ENCODE data around the gene MLF1.
"Not testable (repeated sequence)": the region's sequence is repeated elsewhere in the genome, so short reads cannot be mapped to it uniquely, and the experiment has no call there.

The MLF1 gene, protein sequence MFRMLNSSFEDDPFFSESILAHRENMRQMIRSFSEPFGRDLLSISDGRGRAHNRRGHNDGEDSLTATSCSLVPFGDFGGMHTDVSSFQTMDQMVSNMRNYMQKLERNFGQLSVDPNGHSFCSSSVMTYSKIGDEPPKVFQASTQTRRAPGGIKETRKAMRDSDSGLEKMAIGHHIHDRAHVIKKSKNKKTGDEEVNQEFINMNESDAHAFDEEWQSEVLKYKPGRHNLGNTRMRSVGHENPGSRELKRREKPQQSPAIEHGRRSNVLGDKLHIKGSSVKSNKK

DNA sequence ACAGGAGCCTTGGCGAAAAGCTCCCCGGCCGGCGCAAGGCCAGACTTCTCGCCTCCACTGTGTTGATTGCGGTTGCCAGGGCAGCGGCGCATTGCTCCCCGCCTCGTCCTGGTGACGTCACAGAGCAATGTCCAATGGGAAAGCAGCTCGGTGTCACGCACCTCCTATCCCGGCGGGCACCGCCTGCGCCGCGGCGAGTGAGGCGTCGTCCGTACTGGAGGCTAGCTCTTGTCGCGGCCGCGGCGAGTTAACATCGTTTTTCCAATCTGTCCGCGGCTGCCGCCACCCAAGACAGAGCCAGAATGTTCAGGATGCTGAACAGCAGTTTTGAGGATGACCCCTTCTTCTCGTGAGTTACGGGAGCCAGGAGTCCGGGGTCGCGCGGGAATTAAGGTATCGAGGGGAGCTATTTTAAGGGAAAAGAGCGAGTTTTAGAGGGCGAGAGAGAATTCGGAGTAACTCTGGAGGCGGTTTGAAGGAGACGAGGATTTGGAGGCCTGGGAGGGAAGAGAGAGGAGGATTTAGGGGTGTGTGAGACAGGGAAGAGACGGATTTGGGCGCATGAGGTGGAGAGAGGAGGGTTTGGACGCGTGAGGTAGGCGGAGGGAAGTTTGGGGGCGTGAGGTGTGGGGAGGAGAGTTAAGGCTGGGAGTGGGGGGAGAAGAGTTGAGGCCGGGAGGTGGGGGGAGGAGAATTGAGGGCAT is at the start of gene MLF1:
Gene MLF1 (plus strand): TSS at position 196 of the 704 bp plus-strand sequence. CDS start 107 bp downstream, at position 303.
- peak; percentile 92 to 97 for DNase-seq

DNA sequence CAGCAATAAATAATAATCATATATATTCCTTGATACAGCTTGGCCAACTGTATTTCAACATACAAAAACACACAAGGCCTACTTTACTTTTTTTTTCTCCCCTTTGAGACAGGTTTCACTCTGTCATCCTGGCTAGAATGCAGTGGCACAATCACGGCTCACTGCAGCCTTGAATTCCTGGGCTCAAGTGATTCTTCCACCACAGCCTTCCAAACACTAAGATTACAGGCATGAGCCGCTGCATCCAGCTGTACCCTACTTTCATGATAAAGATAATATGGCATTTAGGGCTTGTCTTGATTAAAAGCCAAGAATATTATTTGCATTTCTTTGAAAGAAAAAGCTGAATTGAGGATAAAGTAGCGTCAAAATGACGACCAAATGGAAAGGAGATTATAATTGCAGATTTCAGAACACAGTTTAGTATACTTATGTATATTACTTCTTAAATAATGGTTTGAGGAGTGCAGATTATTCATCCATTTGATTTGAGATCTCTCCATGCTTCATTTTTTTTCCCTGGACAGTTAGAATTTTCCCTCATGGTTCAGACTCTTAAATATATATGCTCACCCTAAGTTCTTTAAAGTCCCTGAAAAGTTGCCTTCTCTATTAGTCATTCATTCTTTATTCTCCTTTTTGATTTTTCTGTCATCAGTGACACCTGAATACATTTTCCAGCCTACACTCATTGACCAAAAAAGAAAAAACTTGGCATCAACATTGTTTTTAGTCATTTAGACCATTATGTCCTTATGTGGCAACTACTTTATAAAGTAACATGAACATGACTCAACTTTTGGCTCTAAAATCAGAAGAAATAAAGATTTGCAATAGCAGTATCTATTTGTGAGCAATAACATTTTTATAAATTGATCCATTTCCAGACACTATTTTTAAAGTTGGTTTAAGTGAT is 48.5 kb upstream of the MLF1 start:
- DNase-seq = no peak

DNA sequence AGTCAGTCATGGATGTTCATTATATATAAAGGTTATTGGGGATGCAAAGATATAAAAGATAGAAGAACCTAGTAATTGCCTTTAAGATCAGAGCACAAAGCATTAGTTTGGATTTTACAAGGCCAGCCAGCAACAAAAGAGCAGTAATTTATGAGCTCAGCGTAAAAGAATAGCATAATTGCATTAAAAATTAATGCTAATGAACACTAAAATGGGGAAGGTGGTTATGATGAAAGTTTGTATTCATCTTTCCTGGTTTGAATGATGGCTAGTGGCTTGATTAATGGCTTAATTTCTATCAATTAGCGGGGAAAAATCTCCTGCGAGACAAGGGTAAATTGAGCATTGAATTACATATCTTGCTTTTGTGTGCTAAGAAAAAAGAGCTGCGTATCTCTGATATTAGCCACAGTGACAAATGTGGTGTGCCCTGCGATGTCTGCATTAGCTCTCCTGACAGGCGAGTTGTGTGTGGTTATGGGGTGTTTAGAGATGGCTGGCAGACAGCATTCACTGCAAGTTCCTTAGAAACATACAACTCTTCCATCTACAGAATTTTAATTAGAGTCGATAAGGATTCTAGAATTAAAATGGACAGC is 42.8 kb upstream of the MLF1 start:
- DNase-seq = no peak

DNA sequence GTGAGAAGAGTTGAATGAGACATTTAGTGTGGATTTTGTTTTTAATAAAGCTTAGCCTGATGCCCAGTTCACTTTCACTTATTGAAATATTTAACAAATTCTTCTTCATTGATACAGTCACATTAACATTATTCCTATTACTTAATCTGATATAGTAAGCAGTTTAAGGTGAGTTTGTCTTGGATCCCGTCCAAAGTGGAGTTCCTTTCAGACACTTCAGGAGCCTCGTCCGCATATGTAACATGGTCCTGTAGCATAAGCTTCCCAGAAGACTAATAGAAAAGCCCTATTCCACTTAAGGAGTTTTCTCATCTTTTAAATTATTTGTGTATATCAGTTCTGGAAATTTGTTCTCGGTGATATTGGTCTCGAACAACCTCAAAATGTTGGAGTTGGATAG is 39.7 kb upstream of the MLF1 start:
- DNase-seq = peak; percentile 73 to 83

DNA sequence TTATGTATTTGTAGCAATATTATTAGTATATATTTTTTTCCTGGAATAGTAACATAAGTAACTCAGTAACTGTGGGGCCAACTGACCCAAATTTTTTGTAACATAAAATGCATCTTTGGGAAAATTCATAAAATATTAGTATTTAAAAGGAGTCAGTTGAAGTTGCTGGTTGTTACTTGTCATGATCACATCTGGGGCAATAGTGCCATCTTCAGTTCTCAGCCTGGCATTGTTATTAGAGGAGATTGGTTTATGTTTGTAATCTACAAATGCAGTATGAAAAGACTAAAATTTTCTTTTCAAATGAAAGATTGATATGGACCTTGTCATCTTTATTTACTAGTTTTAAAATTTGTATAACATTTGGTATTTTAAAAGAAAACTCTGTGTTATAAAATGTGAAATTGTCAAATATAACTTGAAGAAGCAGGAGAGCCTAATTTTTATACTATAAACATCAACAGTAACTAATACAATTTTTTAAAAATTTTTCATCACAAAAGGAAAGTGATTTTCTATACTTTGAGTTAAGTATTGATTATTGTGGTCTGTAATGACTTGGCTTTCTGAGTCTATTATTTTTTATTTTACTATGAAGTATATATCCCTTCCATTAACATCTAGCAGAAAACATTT is 38.8 kb upstream of the MLF1 start:
- peak; percentile 35 to 69 for DNase-seq

DNA sequence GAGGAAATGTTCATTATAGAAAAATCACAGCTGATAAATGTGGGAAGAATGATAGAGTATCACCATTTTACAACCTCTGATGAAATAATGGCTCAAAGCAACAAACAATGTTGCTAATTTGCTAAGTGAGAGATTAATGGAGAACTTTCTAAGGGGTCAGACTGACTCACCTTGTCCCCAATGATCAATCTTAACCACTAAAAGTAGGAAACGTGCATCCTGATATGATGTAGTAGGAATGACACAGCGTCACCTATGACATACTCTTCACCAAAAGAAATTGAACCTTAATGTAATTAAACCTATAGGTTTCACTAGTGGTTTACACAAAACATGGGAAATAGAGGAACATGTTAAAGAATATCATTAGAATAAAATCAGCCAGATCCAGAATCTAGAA is 35.1 kb upstream of the MLF1 start:
- no peak for DNase-seq

DNA sequence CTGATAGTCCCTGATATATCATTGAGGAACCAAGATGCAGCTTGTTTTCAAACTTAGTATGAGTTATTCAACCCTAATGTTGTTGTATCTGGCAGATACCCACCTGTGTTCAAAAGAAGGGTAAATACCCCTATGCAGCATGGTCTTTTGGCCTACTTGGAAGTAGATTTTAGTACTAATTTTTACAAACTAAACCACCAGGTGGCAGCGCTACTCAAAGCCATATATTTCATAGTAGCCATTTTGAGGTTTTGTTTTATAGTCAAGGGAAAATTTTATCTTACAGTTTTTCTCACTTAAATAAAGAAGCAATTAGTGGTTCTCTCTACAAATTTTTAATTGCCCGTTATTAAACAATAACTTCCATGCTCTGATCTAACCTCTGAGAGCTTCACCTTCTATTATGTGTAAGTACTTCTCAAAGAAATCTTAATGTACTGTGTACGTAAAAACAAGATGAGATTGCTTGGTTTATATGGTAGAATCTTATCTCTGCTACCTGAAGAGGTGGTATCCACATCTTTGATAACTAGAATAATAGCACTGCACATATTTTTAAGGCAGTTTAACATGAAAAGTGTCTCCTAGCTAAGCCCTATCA is 31.5 kb upstream of the MLF1 start:
- peak; percentile 32 to 72 for DNase-seq

DNA sequence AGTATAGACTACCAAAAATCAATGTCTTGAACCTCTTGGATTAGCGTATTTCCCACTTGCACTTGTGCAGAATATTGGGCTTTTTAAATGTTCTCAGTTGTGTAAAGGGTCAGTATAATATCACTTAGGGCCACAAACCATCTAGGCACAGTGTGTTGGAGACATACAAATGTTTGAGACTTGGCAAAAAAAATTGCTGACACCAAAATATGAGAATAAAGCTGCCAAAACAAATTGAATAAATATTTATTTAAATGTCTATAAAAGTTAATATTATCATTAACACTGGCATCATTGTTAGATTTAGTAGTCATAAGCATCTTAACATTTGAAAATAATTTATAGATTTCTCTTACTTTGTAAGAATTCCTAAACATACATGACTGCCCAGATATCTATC is 30.9 kb upstream of the MLF1 start:
- DNase-seq = no peak

DNA sequence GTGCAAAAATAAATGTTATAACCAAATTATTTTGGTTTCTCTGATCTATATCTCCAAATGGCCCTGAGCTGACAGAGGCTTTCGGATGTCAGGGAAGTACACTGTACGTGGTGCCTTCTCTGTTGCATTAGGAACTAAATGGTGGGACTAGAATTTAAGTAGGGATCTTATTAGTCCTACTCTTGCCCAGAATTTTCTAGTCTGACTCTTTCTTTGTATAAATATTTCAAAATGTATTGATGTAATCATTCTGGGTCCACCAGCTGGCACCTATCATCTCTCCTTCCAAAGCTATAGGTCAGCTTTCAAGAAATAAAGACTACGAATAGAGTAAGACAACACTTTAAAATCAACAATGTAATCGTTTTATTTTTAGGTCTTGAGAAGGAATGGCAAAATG is 22.3 kb upstream of the MLF1 start:
- DNase-seq = no peak

DNA sequence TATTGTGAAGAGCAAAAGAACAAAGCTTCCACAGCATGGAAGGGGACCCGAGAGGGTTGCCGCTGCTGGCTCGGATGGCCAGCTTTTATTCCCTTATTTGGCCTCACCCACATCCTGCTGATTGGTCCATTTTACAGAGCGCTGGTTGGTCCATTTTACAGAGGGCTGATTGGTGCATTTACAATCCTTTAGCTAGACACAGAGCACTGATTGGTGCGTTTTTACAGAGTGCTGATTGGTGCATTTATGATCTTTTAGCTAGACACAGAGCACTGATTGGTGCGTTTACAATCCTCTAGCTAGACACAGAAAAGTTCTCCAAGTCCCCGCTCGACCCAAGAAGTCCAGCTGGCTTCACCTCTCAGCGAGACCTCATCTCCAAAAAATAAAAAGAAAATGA is 21.1 kb upstream of the MLF1 start:
- DNase-seq = not testable (repeated sequence)

DNA sequence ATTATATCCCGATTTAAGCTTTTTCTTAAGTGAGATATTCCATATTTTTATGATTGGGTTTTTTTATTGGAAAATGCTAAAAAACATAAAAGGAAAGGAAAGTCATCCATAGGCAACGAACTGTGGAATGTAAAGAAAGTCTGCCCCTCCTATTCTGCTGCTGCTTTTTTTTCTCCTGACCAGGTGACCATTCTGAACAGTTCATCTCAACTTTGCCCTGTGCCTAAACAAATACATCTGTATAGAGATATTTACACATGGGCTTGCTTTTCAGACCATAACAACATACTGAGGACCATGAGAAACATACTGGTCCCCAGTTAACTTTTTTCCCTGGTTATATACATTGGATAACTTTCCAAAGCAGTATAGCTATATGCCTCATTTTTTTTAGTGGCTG is 18.9 kb upstream of the MLF1 start:
- no peak for DNase-seq

DNA sequence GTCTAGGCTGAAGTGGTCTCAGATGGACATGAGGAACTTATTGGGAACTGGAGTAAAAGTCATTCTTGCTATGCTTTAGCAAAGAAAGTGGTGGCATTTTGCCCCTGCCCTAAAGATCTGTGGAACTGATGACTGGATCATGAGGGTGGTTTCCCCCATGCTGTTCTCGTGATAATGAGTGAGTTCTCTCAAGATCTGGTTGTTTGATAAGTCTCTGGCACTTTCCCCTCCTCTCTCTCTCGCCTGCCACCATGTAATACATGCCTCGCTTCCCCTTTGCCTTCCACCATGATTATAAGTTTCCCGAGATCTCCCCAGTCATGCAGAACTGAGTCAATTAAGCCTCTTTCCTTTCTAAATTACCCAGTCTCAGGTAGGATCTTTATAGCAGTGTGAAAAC is 11.5 kb upstream of the MLF1 start:
- no peak for DNase-seq

DNA sequence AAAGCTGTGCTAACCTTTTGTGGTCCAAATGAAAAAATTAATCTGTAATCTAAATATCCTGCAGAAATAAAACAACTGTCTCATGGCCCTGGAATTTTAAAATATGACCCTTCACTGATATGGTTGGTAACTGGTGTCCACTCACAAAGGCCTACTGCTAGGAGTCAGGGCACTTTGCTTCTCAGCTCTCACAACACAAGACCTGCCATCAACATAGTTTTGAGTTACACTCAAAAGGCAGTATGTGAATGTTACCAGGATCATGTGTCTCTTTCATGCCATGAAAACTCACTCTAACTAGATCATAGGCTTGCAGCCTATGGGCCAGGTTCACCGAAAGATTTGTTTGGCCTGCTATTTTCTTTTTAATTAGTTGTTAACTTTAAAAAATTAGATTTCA is 10.0 kb upstream of the MLF1 start:
- DNase-seq = no peak

DNA sequence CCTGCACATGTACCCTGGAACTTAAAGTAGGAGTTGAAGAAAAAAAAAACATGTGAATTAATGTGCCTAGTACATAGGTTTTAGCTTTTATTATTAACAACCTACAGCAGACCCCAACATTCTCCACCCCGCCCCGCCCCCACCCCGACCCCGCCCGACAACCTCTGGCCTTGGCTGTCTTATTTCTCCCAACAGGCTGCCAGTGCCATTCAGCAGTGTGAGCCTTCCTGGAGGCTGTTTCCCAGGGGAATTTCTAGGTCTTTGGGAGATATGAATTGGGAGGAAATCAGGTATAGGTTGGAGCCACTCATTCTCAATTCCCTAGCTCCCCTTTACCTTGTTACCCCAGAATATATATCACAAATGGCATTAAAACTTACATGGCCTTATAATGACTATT is 8.3 kb upstream of the MLF1 start:
- no peak for DNase-seq

DNA sequence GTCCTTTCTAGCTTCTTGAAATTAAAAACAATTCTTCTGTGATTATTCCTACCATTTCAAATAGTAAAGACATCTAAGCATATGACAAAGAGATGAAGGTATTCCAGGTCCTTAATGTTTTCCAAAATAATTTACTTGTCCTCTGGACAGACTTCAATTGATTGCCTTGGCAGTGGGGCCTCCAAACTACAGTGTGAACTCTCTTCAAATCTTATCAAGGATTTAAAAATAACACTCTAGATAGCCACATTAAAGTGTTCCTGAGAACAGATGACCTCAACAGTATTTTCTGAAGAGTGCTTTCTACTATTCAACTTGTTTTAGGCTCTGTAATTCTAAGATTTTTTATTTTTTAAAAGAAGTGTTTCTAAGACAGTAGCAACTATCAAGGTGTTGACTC is 7.9 kb upstream of the MLF1 start:
- DNase-seq = peak in 1 of 2 experiments; percentile 3

DNA sequence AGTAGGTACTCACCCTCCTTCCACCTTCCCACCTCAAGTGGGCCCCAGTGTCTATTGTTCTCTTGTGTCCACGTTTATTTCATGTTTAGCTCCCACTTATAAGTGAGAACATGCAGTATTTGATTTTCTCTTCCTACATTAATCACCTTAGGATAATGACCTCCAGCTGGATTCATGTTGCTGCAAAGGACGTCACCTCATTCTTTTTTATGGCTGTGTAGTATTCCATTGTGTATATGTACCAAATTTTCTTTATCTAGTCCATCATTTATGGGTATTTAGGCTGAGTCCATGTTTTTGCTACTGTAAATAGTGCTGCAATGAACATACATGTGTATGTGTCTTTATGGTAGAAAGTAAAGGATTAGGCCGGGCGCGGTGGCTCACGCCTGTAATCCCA is 5.9 kb upstream of the MLF1 start:
- no peak for DNase-seq

DNA sequence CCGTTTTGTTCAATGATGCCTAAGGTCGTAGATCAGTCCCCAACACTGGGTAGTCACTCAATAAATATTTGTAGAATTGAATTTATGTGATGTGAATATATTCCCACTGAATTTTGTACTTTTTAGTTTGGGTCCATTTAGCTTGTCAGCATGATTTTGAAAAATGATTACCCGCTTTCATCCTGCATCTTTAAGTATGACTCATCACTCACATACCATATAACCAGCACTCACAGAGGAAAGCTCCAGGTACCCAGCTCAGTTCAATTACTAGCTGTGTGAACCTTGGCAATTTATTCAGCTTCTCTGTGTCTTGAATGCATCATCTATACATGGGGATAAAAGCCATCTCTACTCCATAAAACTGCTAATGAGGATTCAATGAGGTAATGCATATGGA is 2.2 kb upstream of the MLF1 start:
- no peak for DNase-seq

DNA sequence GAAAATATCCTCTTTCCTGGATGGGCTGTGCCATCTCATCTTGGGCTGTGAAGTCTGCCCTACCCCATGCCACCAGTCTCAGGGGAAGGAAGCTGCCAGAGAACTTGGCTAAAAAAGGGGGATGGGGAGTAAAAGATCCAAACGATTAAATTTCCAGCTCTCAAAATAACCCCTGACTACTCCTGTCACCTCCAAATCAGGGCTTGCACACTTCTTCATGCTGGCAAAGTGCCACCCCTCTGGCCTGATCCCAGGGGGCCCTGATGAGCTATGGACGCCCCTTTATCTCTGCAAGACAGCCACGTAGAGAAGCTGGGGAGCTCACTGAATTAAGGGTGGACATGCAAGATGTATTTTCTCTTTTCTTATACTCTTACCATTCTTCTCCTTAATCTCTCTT is 1.2 kb upstream of the MLF1 start:
- peak in 1 of 2 experiments; percentile 56 for DNase-seq

DNA sequence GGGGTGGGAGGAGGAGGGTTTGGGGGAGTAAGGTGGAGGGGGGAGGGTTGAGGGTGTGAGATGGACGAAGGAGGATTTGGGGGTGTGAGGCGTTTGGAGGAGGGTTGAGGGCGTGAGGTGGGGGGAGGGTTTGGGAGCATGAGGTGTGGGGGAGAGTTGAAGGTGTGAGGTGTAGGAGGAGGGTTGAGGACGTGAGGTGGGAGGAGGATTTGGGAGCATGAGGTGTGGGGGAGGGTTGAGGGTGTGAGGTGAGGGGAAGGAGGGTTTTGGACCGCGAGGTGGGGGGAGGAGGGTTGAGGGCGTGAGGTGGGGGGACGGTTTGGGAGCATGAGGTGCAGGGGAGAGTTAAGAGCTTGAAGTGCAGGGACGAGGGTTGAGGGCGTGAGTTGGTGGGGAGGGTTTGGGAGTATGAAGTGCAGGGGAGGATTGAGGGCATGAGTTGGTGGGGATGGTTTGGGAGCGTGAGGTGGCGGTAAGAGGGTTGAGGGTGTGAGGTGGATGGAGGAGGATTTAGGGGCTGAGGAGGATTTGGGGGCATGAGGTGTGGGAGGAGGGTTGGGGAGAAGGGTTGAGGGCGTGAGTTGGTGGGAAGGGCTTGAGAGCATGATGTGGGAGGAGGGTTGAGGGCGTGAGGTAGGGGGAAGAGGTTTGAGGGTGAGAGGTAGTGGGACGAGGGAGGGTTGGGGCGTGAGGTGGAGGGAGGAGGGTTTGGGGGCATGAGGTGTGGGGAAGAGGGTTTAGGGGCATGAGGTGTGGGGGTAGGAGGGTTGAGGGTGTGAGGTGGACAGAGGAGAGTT is 1.2 kb downstream of the MLF1 start:
- no peak for DNase-seq

DNA sequence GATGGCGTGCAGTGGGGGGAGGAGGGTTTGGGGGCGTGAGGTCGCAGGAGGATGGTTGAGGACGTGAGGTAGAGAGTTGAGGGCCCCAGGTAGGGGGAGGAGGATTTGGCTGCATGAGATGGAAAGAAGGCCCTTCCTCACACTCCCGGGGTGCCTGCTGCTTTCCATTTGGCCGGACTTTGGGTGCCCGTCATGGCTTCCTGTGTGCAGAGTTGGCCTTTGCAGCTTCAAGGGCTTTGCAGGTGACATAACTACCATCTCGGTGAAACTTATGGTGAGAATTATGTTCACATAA is 1.7 kb downstream of the MLF1 start:
- no peak for DNase-seq

DNA sequence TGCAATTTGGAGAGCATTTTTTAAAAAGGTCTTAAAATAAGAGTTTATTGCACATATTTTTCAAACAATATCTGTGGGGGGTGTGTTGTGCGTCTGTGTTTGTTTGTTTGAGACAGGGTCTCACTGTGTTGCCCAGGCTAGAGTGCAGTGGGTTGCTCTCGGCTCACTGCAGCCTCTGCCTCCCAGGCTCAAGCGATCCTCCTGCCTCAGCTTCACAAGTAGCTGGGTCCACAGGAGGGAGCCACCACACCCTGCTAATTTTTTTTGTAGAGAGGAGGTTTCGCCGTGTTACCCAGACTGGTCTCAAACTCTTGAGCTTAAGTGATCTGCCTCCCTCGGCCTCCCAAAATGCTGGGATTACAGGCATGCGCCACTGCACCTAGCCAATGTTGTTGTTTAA is 2.7 kb downstream of the MLF1 start:
- DNase-seq = no peak

DNA sequence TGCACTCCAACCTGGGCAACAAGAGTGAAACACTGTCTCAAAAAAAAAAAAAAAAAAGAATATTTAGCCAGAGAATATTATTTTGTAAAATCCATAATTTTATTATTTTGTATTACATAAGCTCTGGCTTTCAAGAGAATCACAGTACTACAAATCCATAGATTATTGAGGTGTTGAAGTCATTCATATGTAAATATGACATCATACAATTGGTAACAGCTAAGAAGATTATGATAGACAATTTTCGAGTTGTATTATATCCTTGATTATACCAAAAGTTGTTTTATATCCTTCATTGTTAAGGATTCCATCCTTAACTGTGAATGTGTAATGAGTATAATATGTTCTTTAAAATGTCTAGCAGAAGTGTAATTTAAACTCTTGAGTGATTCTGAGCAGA is 3.7 kb downstream of the MLF1 start:
- DNase-seq = no peak

All from NCI-H524 (cell line).